ENCODE measurements around the gene ST3GAL3.
A peak's percentile ranks its signal among the peaks of the same experiment; 100 is the strongest.

ST3GAL3 gene

DNA sequence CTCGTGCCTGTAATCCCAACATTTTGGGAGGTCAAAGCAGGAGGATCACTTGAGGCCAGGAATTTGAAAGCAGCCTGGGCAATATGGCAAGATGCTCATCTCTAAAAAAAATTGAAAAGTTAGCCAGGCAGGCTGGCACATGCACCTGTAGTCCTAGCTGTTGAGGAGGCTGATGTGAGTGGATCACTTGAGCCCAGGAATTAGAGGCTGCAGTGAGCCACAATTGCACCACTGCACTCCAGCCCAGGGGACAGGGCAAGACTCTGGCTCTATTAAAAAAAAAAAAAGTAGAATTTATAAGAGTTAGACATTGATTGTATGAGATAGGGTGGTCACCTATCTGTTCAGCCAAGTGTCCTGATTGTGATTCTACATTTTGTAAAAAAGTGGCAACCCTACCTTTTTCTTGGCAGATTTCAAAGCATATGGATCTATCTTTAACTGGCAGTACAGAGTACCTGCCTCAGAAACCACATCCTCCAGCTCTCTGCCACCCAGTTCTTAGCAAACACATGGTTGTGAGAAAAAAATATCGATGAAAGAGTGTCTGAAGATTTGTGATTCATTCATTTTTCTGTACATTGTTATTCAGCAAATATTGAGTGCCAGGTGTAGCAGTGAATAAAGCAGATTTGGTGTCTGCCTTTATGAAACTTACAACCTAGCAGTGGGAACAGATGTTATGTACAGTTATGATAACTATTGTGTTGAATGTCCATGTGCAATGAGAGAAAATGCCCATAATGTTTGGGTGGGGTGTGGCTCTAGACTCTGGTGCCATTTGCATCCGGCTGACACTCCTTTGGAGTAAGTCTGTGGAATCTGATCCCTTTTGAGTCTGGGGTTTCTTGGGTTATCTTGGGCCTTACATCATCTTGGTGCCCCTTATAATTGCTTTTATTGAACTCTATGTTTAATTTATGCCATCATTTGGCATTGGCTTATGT is 82.5 kb downstream of the ST3GAL3 start:
- no peak for DNase-seq

DNA sequence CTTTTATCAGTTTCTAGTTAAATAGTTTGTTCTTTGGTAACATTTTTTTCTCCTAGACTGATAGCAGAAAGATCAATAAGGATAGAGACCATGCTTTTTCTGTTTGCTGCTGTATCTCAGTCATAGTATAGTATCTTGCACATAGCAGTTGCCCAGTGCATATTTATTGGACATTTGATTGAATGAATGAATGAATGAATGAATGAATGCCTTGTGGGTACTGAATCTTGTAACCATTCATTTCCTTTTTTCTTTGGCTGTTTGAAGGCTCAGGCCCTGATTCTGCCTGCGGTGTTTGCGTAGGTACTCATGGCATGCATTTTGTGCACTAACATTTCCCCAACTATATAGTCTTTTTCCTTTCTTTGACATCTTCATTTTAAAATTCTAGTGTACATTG is 83.9 kb downstream of the ST3GAL3 start:
- DNase-seq = no peak

DNA sequence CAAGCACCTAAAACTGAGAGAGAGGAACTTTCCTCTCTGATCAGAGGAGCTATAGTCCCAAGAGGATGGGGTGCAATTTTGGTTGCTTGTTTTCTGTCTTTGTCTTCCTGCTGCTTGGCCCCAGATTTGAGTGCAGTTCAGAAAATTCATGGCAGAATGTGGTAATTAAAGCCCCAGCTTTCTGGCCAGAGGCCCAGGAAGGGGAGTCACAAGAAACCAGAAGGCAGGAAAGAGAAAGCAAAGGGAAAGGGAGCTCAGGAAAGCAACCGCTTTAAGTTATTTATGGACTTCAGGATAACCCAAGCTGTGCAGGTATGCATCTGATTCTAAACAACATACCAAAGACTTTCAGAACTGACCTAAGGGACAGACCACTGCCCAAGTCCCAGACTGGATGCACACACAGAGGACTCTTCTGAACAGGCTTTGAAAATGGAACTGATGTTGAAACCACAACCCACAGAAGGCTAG is 88.8 kb downstream of the ST3GAL3 start:
- no peak for DNase-seq

DNA sequence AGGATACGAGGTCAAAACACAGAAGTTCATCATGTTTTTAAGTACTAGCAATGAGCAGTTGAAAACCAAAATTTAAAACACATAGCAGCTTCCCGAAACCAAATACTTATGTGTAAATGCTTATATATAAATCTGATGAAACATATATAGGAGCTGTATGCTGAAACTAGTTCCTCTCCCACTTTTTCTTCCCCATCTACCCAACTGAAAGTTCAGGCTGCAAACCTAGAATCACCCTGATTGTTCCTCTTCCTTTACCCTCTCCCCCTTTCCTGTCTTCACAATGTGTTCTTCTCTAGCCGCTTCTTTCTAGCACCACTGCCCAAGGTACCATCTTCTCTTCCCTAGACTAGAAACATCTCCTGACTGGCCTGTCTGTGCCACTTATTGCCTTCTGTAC is 90.6 kb downstream of the ST3GAL3 start:
- no peak for DNase-seq

DNA sequence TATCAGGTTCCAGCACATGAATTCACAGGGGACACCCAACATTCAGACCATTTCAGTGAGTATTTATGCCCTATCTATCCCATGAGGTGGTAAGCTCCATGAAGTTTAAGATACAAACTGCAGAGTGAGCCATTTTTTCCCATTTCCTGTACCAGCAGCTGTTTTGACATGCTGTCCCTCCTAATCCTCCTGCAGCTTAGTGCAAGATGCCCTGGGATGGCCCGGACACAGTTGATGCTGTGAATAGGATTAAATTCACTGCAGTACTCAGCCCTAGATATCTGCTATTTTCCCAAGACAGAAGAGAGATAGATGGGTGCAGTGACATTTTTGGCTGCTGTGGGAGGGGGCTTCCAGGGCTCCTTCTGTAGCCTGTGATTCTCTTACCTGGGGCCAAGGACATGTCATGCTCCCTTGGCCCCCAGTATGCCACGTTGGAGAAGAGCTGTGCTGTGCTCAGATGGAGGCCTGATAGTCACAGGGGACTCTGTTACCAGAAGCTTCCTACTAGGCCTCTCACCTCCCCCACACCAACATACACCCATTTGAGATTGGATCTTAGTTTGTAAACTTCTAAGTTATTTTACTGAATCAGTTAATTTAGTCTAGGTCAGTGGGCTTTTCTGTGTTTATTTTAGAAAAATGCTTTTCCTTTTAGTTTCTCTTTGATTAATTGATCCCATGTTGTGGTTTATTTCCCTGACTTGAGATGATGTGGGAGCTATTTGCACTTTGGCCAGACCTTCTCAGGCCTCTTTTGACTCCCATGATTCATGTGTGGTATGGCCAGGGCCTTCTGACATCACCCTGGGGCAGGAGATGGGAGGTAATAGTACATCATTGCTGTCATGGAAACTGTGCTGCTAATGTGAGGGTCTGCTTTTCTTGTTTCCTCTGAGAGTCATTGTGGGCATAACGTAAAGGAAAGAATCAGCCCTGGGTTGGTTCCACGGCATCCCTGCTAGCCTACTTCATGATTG is 92.6 kb downstream of the ST3GAL3 start:
- DNase-seq = no peak

DNA sequence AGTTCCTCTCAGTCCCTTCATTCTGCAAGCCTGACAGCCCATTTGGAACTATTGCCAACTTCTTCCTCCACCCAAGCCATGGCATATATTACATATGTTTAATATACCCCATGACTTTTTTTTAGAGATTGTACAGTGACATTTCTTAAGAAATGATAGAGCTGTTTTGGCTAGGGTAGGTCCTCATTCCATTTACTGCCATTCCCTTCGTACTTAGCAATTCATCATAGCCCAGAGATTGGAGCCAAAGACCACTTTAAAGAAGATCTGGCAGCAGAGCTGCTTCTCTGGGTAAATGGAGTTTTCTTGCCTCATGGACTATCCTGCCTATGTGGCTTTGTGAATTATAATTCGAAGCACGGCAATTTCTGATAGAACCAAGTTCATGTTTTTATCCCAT is 93.4 kb downstream of the ST3GAL3 start:
- DNase-seq = no peak

DNA sequence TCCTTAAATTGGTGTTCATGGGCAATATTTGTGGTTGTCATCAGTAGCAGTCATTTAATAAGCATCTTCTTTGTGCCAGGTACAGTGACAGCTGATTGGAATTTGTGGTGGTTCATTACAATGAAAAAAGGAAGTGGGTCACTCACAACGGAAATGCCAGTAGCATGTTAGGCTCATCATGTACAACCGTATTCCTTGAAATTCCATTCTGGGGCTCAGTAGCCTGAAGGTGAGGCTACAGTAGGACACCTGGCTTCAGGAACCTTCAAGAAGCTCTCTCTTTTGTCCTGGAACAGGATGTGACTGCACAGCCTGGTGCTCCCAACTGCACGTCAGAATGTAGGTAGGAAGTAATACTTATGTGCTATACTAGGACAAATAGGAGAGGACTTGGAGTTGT is 93.9 kb downstream of the ST3GAL3 start:
- no peak for DNase-seq

DNA sequence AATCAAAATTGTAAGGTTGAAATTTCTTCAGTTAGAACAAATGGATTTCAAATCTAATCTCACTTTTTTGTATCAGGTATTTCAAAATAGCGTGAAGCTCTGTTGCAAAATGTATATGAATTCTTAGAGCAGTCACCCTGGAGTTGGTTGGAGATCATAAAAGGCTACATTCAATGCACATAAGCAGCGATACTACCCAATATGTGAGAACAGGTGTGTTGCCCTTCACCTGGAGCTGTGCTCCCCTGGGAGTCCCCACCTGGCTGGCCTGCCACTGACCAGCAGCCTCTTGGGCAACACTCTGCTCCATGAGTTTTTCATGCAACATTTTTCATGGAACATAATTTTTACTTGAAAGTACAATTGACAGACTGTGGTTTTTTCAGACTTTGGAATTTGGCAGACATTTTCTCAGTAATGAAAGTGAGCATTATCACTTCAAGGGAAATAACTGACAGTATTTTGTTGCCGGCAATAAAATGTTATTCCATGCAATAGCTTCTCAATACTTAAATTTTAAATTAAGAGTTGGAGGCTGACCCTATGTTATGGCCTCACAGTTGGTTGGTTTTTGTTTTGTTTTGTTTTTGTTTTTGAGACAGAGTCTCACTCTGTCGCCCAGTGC is 95.1 kb downstream of the ST3GAL3 start:
- DNase-seq = no peak

DNA sequence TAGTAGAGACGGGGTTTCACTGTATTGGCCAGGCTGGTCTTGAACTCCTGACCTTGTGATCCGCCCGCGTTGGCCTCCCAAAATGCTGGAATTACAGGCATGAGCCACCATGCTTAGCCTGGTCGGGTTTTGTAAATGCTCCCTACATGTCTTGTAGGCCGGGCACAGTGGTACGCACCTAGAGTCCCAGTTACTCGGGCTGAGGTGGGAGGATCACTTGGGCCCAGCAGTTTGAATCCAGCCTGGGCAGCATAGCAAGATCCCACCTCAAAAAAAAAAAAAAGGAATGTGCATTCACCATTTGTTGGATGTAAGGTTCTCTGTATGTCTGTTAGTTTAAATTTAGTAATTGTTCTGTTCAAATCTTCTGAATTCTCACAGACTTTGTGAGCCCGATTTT is 95.8 kb downstream of the ST3GAL3 start:
- no peak for DNase-seq

DNA sequence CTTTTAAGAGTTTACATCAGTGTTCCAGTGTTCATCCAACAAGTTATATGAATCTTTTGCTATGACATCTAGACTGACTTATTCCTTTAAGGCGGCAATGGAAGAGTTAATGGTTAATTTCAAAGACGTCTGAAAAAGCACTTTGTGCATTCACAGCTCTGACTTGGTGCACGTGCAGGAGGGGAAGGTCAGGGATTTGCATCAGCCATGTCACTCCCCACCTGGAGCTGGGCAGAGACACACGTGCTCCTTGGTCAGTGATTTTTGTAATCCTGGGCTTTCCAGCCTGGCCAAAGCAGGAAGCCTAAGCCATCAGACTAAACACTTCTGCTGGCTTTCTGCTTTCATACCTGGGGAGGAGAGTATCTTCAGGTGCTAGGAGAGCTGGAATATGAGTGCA is 96.3 kb downstream of the ST3GAL3 start:
- DNase-seq = no peak

DNA sequence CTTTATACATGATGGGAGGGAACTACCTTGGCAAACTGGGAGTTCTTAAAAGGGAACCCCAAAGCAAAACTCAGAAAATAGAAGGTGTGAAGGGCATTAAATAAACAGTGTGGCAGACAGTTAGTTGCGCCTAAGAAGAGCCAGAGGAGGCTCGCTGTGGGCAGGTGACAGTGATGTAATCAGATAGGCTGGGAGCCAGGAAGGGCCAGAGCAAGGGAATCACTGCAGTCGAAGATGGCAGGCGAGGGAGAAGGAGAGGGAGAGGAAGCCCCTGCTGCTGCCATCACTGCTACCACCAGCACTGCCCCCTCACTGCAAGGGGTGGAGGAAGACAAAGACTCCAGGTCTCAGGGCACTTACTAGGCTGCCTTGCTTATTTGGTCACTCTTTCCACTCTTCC is 97.2 kb downstream of the ST3GAL3 start:
- DNase-seq = no peak

DNA sequence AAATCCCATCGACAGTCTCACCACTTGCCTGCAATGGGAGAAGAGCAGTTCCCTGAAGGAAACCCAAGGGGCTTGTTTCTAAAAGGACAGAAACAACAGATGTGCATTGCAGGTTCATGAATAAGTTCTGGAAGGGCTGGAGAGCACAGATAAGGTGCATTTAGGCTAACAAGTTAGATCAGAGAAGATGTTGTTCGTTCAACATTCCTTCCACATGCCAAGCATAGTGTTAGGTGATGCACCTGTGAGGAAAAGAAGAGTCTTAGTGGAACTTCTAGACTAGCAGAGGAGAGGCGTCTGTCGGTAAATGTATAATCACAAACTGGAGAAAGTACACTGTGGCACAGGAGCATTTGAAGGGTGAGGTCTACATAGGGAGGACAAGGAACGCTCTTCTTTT is 98.0 kb downstream of the ST3GAL3 start:
- DNase-seq = no peak

DNA sequence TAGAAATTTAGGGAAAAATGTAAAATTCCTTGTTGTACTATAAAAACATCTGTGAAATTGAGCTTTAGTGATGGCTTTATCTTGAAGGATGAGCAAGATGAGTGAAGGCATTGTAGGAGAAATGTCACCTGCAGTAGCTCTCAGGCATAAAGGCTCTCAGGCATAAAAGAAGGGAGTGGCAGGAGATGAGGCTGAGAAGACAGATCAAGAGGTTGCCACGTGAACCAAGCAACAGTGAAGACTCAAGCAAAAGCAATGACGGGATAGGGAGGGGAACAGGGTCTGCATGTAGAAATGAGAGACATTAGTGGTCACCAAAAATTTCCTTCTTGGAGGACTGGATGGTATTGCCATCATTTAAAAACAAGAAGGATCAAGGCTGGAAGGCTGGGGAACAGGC is 98.8 kb downstream of the ST3GAL3 start:
- no peak for DNase-seq

DNA sequence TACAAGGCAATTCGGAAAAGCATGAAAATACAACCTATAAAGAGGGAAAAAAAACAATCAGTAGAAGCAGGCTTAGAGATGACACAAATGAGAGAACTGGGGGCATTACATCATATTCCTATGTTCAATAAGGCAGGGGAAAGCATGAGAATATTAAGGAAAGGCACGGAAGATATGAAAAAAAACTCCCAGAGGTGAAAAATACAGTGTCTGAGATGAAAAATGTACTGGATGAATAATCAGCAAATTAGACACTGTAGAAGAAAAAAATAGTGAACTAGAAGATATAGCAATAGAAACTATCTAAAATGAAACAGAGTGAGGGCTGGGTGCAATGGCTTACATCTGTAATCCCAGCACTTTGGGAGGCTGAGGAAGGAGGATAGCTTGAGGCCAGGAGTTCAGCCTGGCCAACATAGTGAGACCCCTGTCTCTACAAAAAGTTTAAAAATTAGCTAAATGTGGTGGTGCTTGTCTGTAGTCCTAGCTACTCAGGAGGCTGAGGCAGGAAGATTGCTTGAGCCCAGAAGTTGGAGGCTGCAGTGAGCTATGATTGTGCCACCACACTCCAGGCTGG is 101.8 kb downstream of the ST3GAL3 start:
- no peak for DNase-seq

DNA sequence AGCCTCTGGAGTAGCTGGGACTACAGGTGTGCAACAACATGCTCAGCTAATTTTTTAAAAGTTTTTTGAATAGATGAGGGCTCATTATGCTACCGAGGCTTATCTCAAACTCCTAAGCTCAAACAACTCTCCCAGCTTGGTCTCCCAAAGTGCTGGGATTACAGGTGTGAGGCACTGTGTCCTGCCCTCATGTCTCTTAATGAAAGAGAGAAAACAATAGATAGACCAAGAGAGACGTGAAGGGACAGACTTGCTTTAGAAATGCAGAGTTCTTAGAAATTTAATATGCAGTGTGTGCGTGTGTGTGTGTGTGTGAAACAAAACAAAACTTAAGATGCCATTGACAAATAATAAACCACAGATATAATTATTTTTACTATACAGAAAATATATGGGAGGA is 105.2 kb downstream of the ST3GAL3 start:
- no peak for DNase-seq

DNA sequence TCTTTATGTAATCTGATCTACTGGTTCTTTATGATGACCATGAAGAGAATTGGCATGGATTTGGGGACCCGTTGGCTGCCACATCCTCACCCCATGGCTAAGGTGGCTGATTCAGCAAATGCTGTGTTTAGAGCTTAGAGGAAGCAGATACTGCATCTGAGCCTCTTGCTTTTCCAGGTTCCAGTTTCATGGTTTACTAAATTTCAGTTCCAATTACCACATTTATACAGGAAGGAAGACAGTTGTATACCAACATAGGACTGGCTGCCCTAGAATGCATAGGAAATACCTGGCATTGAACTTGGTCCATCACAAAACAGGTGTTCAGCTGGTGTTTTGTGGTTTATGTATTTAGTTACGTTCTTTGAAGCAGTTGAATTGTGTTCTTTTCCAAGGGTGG is 107.1 kb downstream of the ST3GAL3 start:
- DNase-seq = no peak

DNA sequence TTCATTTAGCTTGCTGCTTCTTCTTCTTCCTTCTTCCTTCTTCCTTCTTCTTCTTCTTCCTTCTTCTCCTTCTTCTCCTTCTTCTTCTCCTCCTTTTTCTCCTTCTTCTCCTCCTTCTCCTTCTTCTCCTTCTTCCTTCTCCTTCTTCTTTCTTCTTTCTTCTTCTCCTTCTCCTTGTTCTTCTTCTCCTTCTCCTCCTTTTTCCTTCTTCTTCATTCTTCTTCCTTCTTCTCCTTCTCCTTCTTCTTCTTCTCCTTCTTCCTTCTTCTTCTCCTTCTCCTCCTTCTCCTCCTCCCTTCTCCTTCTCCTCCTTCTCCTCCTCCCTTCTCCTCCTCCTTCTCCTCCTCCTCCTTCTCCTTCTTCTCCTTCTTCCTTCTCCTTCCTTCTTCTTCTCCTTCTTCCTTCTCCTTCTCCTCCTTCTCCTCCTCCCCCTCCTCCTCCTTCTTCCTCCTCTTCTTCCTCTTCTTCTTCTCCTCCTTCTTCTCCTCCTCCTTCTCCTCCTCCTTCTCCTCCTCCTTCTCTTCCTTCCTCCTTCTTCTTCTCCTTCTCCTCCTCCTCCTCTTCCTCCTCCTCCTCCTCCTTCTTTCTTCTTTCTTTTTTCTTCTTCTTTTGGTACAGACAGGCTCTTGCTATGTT is 110.1 kb downstream of the ST3GAL3 start:
- no peak for DNase-seq

DNA sequence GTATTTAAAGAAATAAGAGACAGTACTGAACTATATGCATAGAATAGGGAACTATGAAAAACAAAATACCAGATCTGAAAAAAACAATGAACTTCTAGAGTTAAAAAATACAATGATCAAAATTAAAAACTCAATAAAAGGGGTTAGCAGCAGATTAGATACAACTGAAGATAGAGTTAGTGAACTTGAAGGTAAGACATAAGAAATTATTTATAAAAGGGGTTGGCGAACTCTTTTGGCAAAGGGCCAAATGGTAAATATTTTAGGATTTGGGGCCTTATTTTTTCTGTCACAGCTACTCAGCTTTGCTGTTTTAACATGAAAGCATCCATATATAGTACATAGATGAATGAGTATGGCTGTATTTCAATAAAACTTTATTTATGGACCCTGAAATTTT is 111.4 kb downstream of the ST3GAL3 start:
- DNase-seq = no peak

DNA sequence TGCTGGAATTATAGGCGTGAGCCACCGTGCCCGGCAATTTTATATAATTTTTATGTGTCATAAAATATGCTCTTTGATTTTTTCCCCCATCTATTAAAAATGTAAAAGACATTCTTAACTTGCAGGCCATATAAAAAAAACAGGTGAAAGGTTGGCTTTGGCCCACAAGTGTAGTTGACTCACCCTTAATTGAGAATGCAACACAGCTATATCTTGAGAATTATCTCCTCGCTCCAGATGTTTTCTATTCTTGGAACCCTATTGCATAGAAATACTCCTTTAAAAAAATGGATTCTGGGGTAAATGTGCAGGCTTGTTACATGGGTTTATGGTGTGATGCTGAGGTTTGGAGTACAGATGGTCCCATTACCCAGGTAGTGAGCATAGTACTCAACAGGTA is 112.0 kb downstream of the ST3GAL3 start:
- DNase-seq = no peak

DNA sequence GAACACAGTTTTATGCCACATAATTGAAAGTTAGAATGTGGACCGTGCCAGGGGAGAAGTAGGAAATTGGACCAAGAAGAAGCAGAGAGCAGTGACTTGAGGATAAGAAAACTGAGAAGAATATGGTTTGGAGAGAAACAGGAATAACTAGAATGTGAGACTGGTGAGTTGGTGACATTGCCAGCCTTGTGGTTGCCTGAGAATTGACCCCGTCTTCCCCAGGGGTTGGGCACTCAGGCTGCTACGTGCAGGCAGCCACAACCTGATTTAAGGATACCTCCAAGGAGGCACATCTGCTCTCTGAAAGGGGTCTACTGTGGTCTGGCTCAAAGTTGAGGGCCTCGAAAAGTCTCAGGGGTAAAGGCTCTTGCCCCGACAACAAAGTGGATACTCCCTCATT is 114.1 kb downstream of the ST3GAL3 start:
- no peak for DNase-seq

DNA sequence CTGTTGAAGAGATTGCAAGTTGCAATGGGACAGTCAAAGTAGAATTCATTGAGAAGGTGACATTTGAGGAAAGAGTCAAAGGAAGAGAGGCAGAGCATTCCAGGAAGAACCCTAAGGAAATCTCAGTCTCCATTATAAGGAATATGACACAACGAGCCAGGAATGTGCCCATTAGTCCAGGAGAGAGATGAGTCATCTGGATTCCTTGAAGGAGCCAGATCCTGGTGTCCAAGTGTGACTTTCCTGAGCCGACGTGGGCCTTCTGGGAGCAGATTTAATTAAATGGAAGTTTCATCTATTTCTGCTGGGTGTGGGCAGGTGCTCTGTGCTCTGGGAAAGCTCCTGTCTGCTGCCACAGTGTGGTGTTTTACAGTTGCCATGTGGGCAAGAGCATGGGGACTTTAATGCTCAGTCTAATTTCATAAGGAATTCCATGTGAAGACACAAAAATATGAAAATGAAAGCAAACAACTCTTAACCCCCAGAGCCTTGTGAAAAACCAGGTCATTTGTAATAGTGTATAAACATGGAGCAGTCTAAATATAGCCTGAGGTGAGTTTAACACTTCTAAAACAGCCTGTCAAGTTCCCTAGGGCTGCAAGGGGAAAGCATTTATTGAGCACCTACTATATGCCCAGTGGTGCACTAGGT is 114.8 kb downstream of the ST3GAL3 start:
- peak; percentile 53 for DNase-seq

DNA sequence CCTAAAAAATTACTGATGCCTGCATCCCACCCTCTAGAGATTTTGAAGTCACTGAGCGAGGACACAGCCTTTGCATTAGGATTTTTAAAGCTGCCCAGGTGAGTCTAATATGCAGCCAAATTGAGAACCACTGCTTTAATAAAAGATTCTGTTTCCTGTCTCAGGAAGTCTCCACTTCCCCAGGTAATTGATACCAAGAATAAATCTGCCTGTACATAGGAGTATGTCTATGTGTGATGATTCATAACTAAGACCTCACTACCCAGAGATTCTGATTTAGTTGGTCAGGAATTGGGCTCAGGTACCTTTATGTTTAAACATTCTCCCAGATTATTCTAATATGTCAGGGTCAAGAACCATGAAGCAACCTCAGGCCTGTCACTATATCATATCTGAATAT is 117.5 kb downstream of the ST3GAL3 start:
- DNase-seq = no peak

All from T1000 (cell line).